Dendritic cell treated with granulocyte-macrophage colony-stimulating factor and Interleukin-4, amounts not matched to agents 40 ng/mL and 50 ng/mL, for 4 days (primary cell): Measurements from ENCODE around the gene ZBTB48.
"Not testable (repeated sequence)": the region's sequence is repeated elsewhere in the genome, so short reads cannot be mapped to it uniquely, and the experiment has no call there.

Experiments
- H3K27ac Mint-ChIP-seq: one replicate; pipeline ENCODE4 v1.8.0; 2022; ENCODE audit warnings: mild to moderate bottlenecking, mixed read lengths
- H3K27me3 Mint-ChIP-seq: one replicate; pipeline ENCODE4 v1.8.0; 2022; ENCODE audit warnings: mild to moderate bottlenecking, mixed read lengths
- H3K36me3 Mint-ChIP-seq: one replicate; pipeline ENCODE4 v1.8.0; 2022; ENCODE audit warnings: low read depth, mixed read lengths
- H3K4me1 Mint-ChIP-seq: one replicate; pipeline ENCODE4 v1.8.0; 2022; ENCODE audit warnings: low read depth, mixed read lengths
- H3K4me3 Mint-ChIP-seq: one replicate; pipeline ENCODE4 v1.8.0; 2022; ENCODE audit warnings: mild to moderate bottlenecking, moderate library complexity, mixed read lengths
- H3K9me3 Mint-ChIP-seq: one replicate; pipeline ENCODE4 v1.8.0; 2022; ENCODE audit warnings: mixed read lengths
- intact Hi-C: fragments of 100-400 bp; cut with micrococcal nuclease; formaldehyde crosslinking; loops from one replicate; pipeline ENCODE4 v1.15.0; 2022

The ZBTB48 gene

GRCh38 chr1:6635161-6635909, 55.5 kb downstream of the ZBTB48 start:
- Mint-ChIP-seq H3K4me3 (no peak overlapping the region), H3K4me1 (no peaks in the 10 kb centered on the region), H3K27me3 (no peaks in the 10 kb centered on the region), H3K27ac (no peak overlapping the region), H3K36me3 (peaks cover 100% of the 10 kb centered on the region), H3K9me3 (no peaks in the 10 kb centered on the region)
- intact Hi-C loops = no loop called here

- Mint-ChIP-seq H3K27ac (no peak overlapping the region), H3K27me3 (no peaks in the 10 kb centered on the region), H3K4me1 (no peaks in the 10 kb centered on the region), H3K4me3 (no peak overlapping the region), H3K9me3 (no peaks in the 10 kb centered on the region), H3K36me3 (peaks cover 100% of the 10 kb centered on the region)
- intact Hi-C loops = no loop called here
Observed at GRCh38 chr1:6635910-6636760, 56.3 kb downstream of the ZBTB48 start.

- H3K27me3 Mint-ChIP-seq, H3K4me3 Mint-ChIP-seq, intact Hi-C loops, H3K9me3 Mint-ChIP-seq, H3K4me1 Mint-ChIP-seq, H3K27ac Mint-ChIP-seq: not testable (repeated sequence)
- H3K36me3 Mint-ChIP-seq = peaks cover 100% of the 10 kb centered on the region
Observed at GRCh38 chr1:6636778-6637177, 57.0 kb downstream of the ZBTB48 start.

- no peak overlapping the region for H3K4me3 Mint-ChIP-seq
- no peaks in the 10 kb centered on the region for H3K9me3 Mint-ChIP-seq
- no peaks in the 10 kb centered on the region for H3K27me3 Mint-ChIP-seq
- H3K4me1 Mint-ChIP-seq = no peaks in the 10 kb centered on the region
- no peak overlapping the region for H3K27ac Mint-ChIP-seq
- H3K36me3 Mint-ChIP-seq = peaks cover 100% of the 10 kb centered on the region
- intact Hi-C loops = no loop called here
Observed at GRCh38 chr1:6637770-6638169, 58.0 kb downstream of the ZBTB48 start.

- Mint-ChIP-seq H3K36me3 (peaks cover 100% of the 10 kb centered on the region), H3K4me3 (no peak overlapping the region), H3K27ac (no peak overlapping the region), H3K4me1 (no peaks in the 10 kb centered on the region), H3K9me3 (no peaks in the 10 kb centered on the region), H3K27me3 (no peaks in the 10 kb centered on the region)
- intact Hi-C loops = no loop called here
Observed at GRCh38 chr1:6638226-6638625, 58.4 kb downstream of the ZBTB48 start.
